PC-9 (cell line): Measurements from ENCODE around the gene MFSD6. TPM values are rescaled to one million over a fixed set of nuclear protein-coding genes. Genes with fewer than 3 reads are reported as not detected.

Source experiments
- BruUV-seq: library from RNA; stranded (reverse); fragments of 400-500 nt; replicated peaks from 2 replicates; lab custom pipeline; 2021; lab: Mats Ljungman, UMichigan
- CTCF ChIA-PET: fragments of 300-600 bp; sonication (Branson Sonifier 250); formaldehyde crosslinking; loops from one replicate; lab custom pipeline; 2022; ENCODE audit warnings: antibody characterized with exemption; lab: Charles Lee
- POLR2A ChIA-PET: fragments of 300-600 bp; sonication (Branson Sonifier 250); formaldehyde crosslinking; loops from one replicate; lab custom pipeline; 2022; ENCODE audit warnings: antibody characterized with exemption; ENCODE audit not compliant: unreplicated experiment; lab: Charles Lee
- DNase-seq, 2 experiments: peaks; one replicate each; pipeline versions ENCODE4 v3.0.0 to v3.0.0-alpha.2; 2015 to 2022; ENCODE audit warnings: mixed read lengths in 1 of 2
- H2AFZ ChIP-seq: fragments of 200-600 bp; sonication (generic); 2 replicates; pipeline ENCODE4 v1.8.1; 2017; ENCODE audit warnings: antibody characterized with exemption
- H3F3A ChIP-seq: fragments of 200-600 bp; sonication (generic); 2 replicates; pipeline ENCODE4 v1.8.1; 2017; ENCODE audit warnings: antibody characterized with exemption, mild to moderate bottlenecking, low read depth; ENCODE audit not compliant: insufficient read depth
- H3K27ac ChIP-seq: fragments of 200-600 bp; sonication (generic); 2 replicates; pipeline ENCODE4 v1.6.1; 2016; ENCODE audit warnings: mixed run types
- H3K27me3 ChIP-seq: fragments of 200-600 bp; sonication (generic); 2 replicates; pipeline ENCODE4 v1.6.1; 2016; ENCODE audit warnings: low read depth, mixed run types; ENCODE audit not compliant: insufficient read depth
- H3K36me3 ChIP-seq: fragments of 200-600 bp; sonication (generic); 2 replicates; pipeline ENCODE4 v1.6.1; 2016; ENCODE audit warnings: low read depth, mixed run types
- H3K4me1 ChIP-seq: fragments of 200-600 bp; sonication (generic); replicated peaks from 2 replicates; pipeline ENCODE4 v1.6.1; 2016; ENCODE audit warnings: mixed run types; ENCODE audit not compliant: insufficient read depth
- H3K4me2 ChIP-seq: fragments of 200-600 bp; sonication (generic); 2 replicates; pipeline ENCODE4 v1.6.1; 2017; ENCODE audit warnings: mixed run types
- H3K4me3 ChIP-seq: fragments of 200-600 bp; sonication (generic); 2 replicates; pipeline ENCODE4 v1.6.1; 2016; ENCODE audit warnings: mixed run types
- H3K79me2 ChIP-seq: fragments of 200-600 bp; sonication (generic); 2 replicates; pipeline ENCODE4 v1.6.1; 2017; ENCODE audit warnings: low read depth, mixed run types
- H3K9me2 ChIP-seq: fragments of 200-600 bp; sonication (generic); 2 replicates; pipeline ENCODE4 v1.8.1; 2017; ENCODE audit warnings: mild to moderate bottlenecking; ENCODE audit not compliant: insufficient read depth
- H3K9me3 ChIP-seq: fragments of 200-600 bp; sonication (generic); 2 replicates; pipeline ENCODE4 v1.8.1; 2016; ENCODE audit warnings: low read depth; ENCODE audit not compliant: insufficient read depth
- H4K20me1 ChIP-seq: fragments of 200-600 bp; sonication (generic); 2 replicates; pipeline ENCODE4 v1.8.1; 2017; ENCODE audit not compliant: insufficient read depth
- EZH2 ChIP-seq: fragments of 200-600 bp; sonication (generic); IDR thresholded peaks from 2 replicates; pipeline ENCODE4 v1.8.0; 2017; ENCODE audit warnings: antibody characterized with exemption, low read depth
- intact Hi-C: fragments of 100-400 bp; cut with micrococcal nuclease; formaldehyde crosslinking; loops from one replicate; pipeline ENCODE4 v1.10.0; 2022; ENCODE audit not compliant: unreplicated experiment
- total RNA-seq: library from RNA; stranded (reverse); gene quantifications from 2 replicates; pipeline ENCODE4 v1.2.3, GENCODE V29; 2021
- TF ChIP-seq, protein P1 (sequence below): fragments of 200-600 bp; sonication (generic); conservative IDR thresholded peaks from 2 replicates; pipeline ENCODE4 v1.6.1; 2017; ENCODE audit warnings: mixed run types, antibody characterized with exemption, mild to moderate bottlenecking, moderate library complexity

Gene MFSD6
- total RNA-seq, 1 experiment from 2014 or later = 15.6 TPM

GRCh38 chr2:190452433-190452832, 44.3 kb downstream of the MFSD6 start:
- Histone ChIP-seq H3K9me2 (no peaks in the 10 kb centered on the region), H3K79me2 (no peaks in the 10 kb centered on the region), H3K27ac (no peak overlapping the region), H3K27me3 (no peaks in the 10 kb centered on the region), H3F3A (no peaks in the 10 kb centered on the region), H3K9me3 (no peaks in the 10 kb centered on the region), H3K4me2 (no peak overlapping the region), H3K4me1 (no peaks in the 10 kb centered on the region), H3K36me3 (no peaks in the 10 kb centered on the region), H4K20me1 (no peaks in the 10 kb centered on the region), H3K4me3 (no peak overlapping the region), H2AFZ (no peak overlapping the region)
- CTCF ChIA-PET = no interaction called here
- intact Hi-C loops = no loop called here
- POLR2A ChIA-PET = no interaction called here
- BruUV-seq = no TSS peak
- DNase-seq = no peak
- TF ChIP-seq, protein P1, sequence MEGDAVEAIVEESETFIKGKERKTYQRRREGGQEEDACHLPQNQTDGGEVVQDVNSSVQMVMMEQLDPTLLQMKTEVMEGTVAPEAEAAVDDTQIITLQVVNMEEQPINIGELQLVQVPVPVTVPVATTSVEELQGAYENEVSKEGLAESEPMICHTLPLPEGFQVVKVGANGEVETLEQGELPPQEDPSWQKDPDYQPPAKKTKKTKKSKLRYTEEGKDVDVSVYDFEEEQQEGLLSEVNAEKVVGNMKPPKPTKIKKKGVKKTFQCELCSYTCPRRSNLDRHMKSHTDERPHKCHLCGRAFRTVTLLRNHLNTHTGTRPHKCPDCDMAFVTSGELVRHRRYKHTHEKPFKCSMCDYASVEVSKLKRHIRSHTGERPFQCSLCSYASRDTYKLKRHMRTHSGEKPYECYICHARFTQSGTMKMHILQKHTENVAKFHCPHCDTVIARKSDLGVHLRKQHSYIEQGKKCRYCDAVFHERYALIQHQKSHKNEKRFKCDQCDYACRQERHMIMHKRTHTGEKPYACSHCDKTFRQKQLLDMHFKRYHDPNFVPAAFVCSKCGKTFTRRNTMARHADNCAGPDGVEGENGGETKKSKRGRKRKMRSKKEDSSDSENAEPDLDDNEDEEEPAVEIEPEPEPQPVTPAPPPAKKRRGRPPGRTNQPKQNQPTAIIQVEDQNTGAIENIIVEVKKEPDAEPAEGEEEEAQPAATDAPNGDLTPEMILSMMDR = no peak
- TF ChIP-seq EZH2 = no peak

DNA sequence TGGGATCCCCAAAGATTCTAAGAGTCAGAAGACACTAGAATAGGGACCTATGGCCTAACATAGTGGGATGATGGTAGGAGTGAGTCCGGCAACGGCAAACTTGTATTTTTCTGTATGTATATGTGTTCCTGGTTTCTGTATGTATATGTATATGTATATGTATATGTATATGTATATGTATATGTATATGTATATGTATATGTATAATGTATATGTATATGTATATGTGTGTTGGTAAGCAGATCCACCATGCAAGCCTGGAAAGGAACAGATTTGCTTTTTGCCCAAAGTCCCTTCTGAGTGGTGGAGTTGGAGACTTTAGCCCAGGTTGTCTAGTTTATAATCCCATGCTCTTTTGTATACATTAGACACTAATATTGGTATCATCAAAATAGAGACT, 46.6 kb downstream of the MFSD6 start:
- Histone ChIP-seq H3K27me3 (no peaks in the 10 kb centered on the region), H3K4me3 (no peak overlapping the region), H3K4me2 (no peak overlapping the region), H3K79me2 (no peaks in the 10 kb centered on the region), H3K27ac (no peak overlapping the region), H3K4me1 (no peaks in the 10 kb centered on the region), H3K9me3 (no peaks in the 10 kb centered on the region), H3K9me2 (no peaks in the 10 kb centered on the region), H3K36me3 (no peaks in the 10 kb centered on the region), H2AFZ (no peak overlapping the region), H3F3A (no peaks in the 10 kb centered on the region), H4K20me1 (no peaks in the 10 kb centered on the region)
- ChIA-PET CTCF (no interaction called here), POLR2A (no interaction called here)
- intact Hi-C loops = no loop called here
- TF ChIP-seq EZH2 = no peak
- TF ChIP-seq, protein P1 = no peak
- no peak for DNase-seq
- BruUV-seq = no TSS peak

GRCh38 chr2:190455358-190456095, 47.4 kb downstream of the MFSD6 start:
- Histone ChIP-seq H4K20me1 (no peaks in the 10 kb centered on the region), H3K9me3 (no peaks in the 10 kb centered on the region), H3K4me3 (no peak overlapping the region), H3K4me2 (no peak overlapping the region), H3F3A (no peaks in the 10 kb centered on the region), H3K36me3 (no peaks in the 10 kb centered on the region), H3K27ac (no peak overlapping the region), H3K79me2 (no peaks in the 10 kb centered on the region), H3K4me1 (no peaks in the 10 kb centered on the region), H3K27me3 (no peaks in the 10 kb centered on the region), H2AFZ (no peak overlapping the region), H3K9me2 (no peaks in the 10 kb centered on the region)
- no TSS peak for BruUV-seq
- no peak for DNase-seq
- ChIA-PET POLR2A (no interaction called here), CTCF (no interaction called here)
- no peak for TF ChIP-seq EZH2
- TF ChIP-seq, protein P1 = no peak
- intact Hi-C loops = no loop called here
